Transverse colon (tissue), 4 donors: ENCODE measurements around the gene LST1. TPM values are rescaled to one million over a fixed set of nuclear protein-coding genes. Genes with fewer than 3 reads are reported as not detected.

Experiments
- DNase-seq: peaks from one replicate; pipeline ENCODE4 v3.0.0-alpha.2; 2019
- H3K27ac ChIP-seq, 4 donors: fragments of 200-600 bp; sonication (generic); 2 replicates each; pipeline ENCODE4 v1.5.1; 2016 to 2018; ENCODE audit warnings: inconsistent platforms in 4 of 4
- H3K27me3 ChIP-seq: fragments of 200-600 bp; sonication (generic); 2 replicates; pipeline ENCODE4 v1.5.1; 2017; ENCODE audit warnings: inconsistent platforms
- H3K36me3 ChIP-seq, 4 donors: fragments of 200-600 bp; sonication (generic); 2 replicates each; pipeline ENCODE4 v1.5.1; 2017 to 2019; ENCODE audit warnings: inconsistent platforms in 4 of 4
- H3K4me1 ChIP-seq, 4 donors: fragments of 200-600 bp; sonication (generic); 2 replicates each; pipeline ENCODE4 v1.5.1; 2017 to 2020; ENCODE audit warnings: inconsistent platforms in 4 of 4
- H3K4me3 ChIP-seq, 4 donors: fragments of 200-600 bp; sonication (generic); 1 replicate in 1 of 4; 2 replicates in 3 of 4; pipeline versions ENCODE4 v1.5.1 to v1.6.1; 2017 to 2019; ENCODE audit warnings: inconsistent platforms in 4 of 4
- H3K9me3 ChIP-seq, 2 donors: fragments of 200-600 bp; sonication (generic); 2 replicates each; pipeline ENCODE4 v1.5.1; 2017 to 2019; ENCODE audit warnings: inconsistent platforms in 2 of 2
- EP300 ChIP-seq: sonication (generic); formaldehyde crosslinking; IDR thresholded peaks from one replicate; pipeline ENCODE4 v1.6.1; 2017; ENCODE audit warnings: antibody characterized with exemption, low read depth
- POLR2A ChIP-seq: fragments of 450-650 bp; IDR thresholded peaks from one replicate; pipeline ENCODE4 v1.6.1; 2016; ENCODE audit warnings: antibody characterized with exemption, mild to moderate bottlenecking, moderate library complexity
- POLR2AphosphoS5 ChIP-seq, 3 donors: sonication (generic); formaldehyde crosslinking; IDR thresholded peaks; one replicate each; pipeline ENCODE4 v1.6.1; 2016; ENCODE audit warnings: antibody characterized with exemption in 3 of 3
- WGBS, 2 donors: methylation state at CpG; one replicate each; pipeline ENCODE4 v1.1.5; 2018; ENCODE audit warnings: low coverage in 1 of 2; 5-methylcytosine and 5-hydroxymethylcytosine counted together
- in situ Hi-C, 4 donors: fragments of 200-750 bp; cut with MboI; loops; one replicate each; pipeline versions ENCODE4 v1.15.0 to v1.15.1; 2017; ENCODE audit warnings: low sequenced_read_pairs in 3 of 4, low pct_ligation_motif_present in 1 of 4, low pct_unique_long_range_greater_than_20kb in 1 of 4
- intact Hi-C: fragments of 100-400 bp; cut with DNase I; formaldehyde crosslinking; loops from one replicate; pipeline ENCODE4 v1.15.1; 2023; ENCODE audit warnings: low total_unique reads
- total RNA-seq, 4 donors: library from RNA; depleted of rRNA; stranded (reverse); fragments of >200 nt; gene quantifications; one replicate each; pipeline ENCODE4 v1.1.0, GENCODE V29; 2016
- TF ChIP-seq, protein P1 (sequence below), 5 experiments: fragments of 200-600 bp in 3 of 5; fragments of 450-650 bp in 2 of 5; sonication (generic) in 3 of 5; IDR thresholded peaks; 1 replicate in 2 of 5; 2 replicates in 3 of 5; pipeline ENCODE4 v1.5.1; 2016 to 2017; ENCODE audit warnings: antibody characterized with exemption in 5 of 5, inconsistent platforms in 3 of 5, mild to moderate bottlenecking in 2 of 5, moderate library complexity in 1 of 5

Gene LST1
- total RNA-seq, 4 donors from 2014 or later: 1.1 to 7.6 (median 1.9) TPM; not detected in 1

DNA sequence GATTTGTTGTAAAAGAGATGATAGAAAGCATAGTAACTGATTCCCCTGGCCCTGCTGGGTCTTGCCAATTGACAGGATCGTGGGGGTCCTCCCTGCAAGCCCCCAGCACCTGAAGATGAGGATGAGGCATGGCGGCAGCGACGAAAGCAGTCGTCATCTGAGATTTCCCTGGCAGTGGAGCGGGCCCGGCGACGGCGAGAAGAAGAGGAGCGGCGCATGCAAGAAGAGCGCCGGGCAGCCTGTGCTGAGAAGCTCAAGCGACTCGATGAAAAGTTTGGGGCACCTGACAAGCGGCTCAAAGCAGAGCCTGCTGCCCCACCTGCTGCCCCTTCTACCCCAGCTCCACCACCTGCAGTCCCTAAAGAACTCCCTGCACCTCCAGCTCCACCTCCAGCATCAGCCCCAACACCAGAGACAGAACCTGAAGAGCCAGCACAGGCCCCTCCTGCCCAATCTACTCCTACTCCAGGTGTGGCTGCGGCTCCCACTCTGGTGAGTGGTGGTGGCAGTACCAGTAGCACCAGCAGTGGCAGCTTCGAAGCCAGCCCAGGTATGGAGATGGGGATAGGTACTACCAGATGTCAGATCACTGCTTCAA is 41.7 kb downstream of the LST1 start:
- Histone ChIP-seq H3K4me1 (peaks cover 0 to 3% (median 2%) of the 10 kb centered on the region in 4 donors), H3K4me3 (no peak overlapping the region), H3K27me3 (no peaks in the 10 kb centered on the region), H3K9me3 (no peaks in the 10 kb centered on the region), H3K27ac (no peak overlapping the region), H3K36me3 (peaks cover 0 to 81% (median 44%) of the 10 kb centered on the region in 4 donors)
- in situ Hi-C loops (no loop called here), intact Hi-C loops (no loop called here)
- WGBS, 2 donors: 95% methylated on average over 14 to 19 of the region's 19 CpGs
- DNase-seq: no peak
- TF ChIP-seq POLR2A: no peak
- TF ChIP-seq POLR2AphosphoS5 (IDR thresholded peaks at IDR 0.05): no peak
- TF ChIP-seq EP300: no peak
- TF ChIP-seq, protein P1, sequence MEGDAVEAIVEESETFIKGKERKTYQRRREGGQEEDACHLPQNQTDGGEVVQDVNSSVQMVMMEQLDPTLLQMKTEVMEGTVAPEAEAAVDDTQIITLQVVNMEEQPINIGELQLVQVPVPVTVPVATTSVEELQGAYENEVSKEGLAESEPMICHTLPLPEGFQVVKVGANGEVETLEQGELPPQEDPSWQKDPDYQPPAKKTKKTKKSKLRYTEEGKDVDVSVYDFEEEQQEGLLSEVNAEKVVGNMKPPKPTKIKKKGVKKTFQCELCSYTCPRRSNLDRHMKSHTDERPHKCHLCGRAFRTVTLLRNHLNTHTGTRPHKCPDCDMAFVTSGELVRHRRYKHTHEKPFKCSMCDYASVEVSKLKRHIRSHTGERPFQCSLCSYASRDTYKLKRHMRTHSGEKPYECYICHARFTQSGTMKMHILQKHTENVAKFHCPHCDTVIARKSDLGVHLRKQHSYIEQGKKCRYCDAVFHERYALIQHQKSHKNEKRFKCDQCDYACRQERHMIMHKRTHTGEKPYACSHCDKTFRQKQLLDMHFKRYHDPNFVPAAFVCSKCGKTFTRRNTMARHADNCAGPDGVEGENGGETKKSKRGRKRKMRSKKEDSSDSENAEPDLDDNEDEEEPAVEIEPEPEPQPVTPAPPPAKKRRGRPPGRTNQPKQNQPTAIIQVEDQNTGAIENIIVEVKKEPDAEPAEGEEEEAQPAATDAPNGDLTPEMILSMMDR (IDR thresholded peaks at IDR 0.05): no peak

DNA sequence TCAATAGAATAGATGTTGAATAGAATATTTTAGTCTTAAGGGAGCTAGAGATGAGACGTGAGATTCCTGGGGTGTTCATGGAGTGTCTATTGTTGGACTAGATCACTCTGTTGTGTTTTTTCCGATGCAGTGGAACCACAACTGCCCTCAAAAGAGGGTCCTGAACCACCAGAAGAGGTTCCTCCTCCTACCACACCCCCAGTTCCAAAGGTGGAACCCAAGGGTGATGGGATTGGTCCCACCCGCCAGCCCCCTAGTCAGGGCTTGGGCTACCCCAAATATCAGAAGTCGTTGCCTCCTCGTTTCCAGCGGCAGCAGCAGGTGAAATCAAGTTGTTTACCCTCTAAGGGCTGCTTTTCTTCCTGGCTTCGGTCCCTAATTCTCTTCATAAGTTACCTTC is 42.9 kb downstream of the LST1 start:
- H3K36me3 ChIP-seq: peaks cover 0 to 84% (median 45%) of the 10 kb centered on the region in 4 donors
- no peaks in the 10 kb centered on the region for H3K4me1 ChIP-seq
- H3K9me3 ChIP-seq: no peaks in the 10 kb centered on the region
- H3K4me3 ChIP-seq: no peak overlapping the region
- TF ChIP-seq POLR2AphosphoS5 (IDR thresholded peaks at IDR 0.05): no peak
- no peak for TF ChIP-seq POLR2A
- TF ChIP-seq, protein P1 (IDR thresholded peaks at IDR 0.05): no peak
- no peak for TF ChIP-seq EP300
- no peak overlapping the region for H3K27ac ChIP-seq
- in situ Hi-C loops: no loop called here
- intact Hi-C loops: no loop called here
- no peak for DNase-seq
- H3K27me3 ChIP-seq: no peaks in the 10 kb centered on the region
- 87 to 100% methylated on average over 1 to 7 of the region's 7 CpGs for WGBS, 2 donors

DNA sequence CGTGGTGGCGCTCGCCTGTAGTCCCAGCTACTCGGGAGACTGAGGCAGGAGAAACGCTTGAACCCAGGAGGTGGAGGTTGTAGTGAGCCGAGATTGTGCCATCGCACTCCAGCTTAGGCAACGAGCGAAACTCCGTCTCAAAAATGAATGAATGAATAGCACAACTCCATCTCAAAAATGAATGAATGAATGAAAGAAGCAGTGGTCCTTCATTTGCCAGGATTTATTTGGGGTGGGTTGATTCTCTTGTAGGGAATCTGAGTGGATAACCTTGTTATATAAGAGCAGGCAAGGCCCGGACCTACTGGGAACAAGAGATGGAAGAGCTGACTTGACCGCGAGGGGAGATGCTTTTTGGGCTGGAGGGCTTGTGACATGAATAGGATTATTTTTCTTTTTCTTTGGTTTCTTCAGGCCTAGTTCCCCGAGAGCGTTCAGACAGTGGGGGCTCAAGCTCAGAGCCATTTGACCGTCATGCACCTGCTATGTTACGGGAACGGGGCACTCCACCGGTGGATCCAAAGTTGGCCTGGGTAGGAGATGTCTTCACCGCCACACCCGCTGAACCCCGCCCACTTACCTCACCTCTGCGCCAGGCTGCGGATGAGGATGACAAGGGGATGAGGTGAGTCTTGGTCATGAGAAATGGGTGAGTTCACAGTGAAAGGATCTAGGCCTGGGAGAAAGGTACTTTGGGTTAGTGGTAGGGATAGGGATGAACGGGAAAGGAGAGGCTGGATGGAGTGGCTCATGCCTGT is 44.3 kb downstream of the LST1 start:
- intact Hi-C loops: no loop called here
- no peak for DNase-seq
- Histone ChIP-seq H3K27me3 (no peaks in the 10 kb centered on the region), H3K36me3 (peaks cover 0 to 86% (median 45%) of the 10 kb centered on the region in 4 donors), H3K4me1 (no peaks in the 10 kb centered on the region), H3K9me3 (no peaks in the 10 kb centered on the region), H3K4me3 (no peak overlapping the region), H3K27ac (no peak overlapping the region)
- in situ Hi-C loops: no loop called here
- WGBS, 2 donors: 90 to 94% methylated on average over 14 to 25 of the region's 25 CpGs
- TF ChIP-seq POLR2A (no peak), POLR2AphosphoS5 (IDR thresholded peaks at IDR 0.05) (no peak), EP300 (no peak)
- TF ChIP-seq, protein P1 (IDR thresholded peaks at IDR 0.05): no peak

DNA sequence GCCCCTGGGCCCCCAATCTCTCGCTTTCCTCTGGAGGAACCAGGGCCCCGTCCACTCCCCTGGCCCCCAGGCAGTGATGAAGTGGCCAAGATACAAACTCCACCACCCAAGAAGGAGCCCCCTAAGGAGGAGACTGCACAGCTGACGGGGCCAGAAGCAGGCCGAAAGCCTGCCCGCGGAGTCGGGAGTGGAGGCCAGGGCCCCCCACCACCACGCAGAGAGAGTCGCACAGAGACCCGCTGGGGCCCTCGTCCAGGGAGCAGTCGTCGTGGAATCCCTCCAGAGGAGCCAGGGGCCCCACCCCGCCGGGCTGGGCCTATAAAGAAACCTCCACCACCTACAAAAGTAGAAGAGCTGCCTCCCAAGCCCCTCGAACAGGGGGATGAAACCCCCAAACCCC is 45.1 kb downstream of the LST1 start:
- DNase-seq: no peak
- in situ Hi-C loops: no loop called here
- H3K4me3 ChIP-seq: no peak overlapping the region
- no peak for TF ChIP-seq POLR2A
- TF ChIP-seq, protein P1 (IDR thresholded peaks at IDR 0.05): no peak
- no peak for TF ChIP-seq EP300
- no peak for TF ChIP-seq POLR2AphosphoS5 (IDR thresholded peaks at IDR 0.05)
- H3K9me3 ChIP-seq: no peaks in the 10 kb centered on the region
- no peaks in the 10 kb centered on the region for H3K4me1 ChIP-seq
- no peaks in the 10 kb centered on the region for H3K27me3 ChIP-seq
- intact Hi-C loops: no loop called here
- no peak overlapping the region for H3K27ac ChIP-seq
- 91% methylated on average over 16 of the region's 16 CpGs; no CpG with 5 or more reads in 1 of the 2 donors for WGBS, 2 donors
- peaks cover 0 to 86% (median 45%) of the 10 kb centered on the region in 4 donors for H3K36me3 ChIP-seq
